ENCODE results near the gene TPBGL. TPM values are rescaled to one million over a fixed set of nuclear protein-coding genes. Genes with fewer than 3 reads are reported as not detected.

The TPBGL gene
- polyA plus RNA-seq, 1 of the 3 experiments (the other 2 are of a cell fraction) = 0.03 TPM

- H3K9ac ChIP-seq = no peak overlapping the region
- H3K79me2 ChIP-seq (ENCODE audit: insufficient read depth) = no peaks in the 10 kb centered on the region
- no peak overlapping the region for H3K4me3 ChIP-seq (ENCODE audit: low read depth in 2 of 2, low read length in 1 of 2)
- no peaks in the 10 kb centered on the region for H4K20me1 ChIP-seq (ENCODE audit: insufficient read depth)
- no peaks in the 10 kb centered on the region; the same call in 1 of the 2 replicates for H3K27me3 ChIP-seq (ENCODE audit: insufficient read depth)
- no peaks in the 10 kb centered on the region for H3K9me3 ChIP-seq
- POLR2A ChIA-PET = no interaction called here
- TF ChIP-seq GATA2 (CRISPR knock-in tag; IDR thresholded peaks at IDR 0.05) = no peak
- no peak for TF ChIP-seq USF2 (IDR thresholded peaks at IDR 0.05; ENCODE audit: borderline replicate concordance, low read depth, low read length)
- no peak for TF ChIP-seq MEF2A (IDR thresholded peaks at IDR 0.05; ENCODE audit: borderline replicate concordance, low read depth)
- no peak for TF ChIP-seq MXI1 (IDR thresholded peaks at IDR 0.05; ENCODE audit: low read depth, low read length)
- no peak for TF ChIP-seq NRF1 (IDR thresholded peaks at IDR 0.05; ENCODE audit: low read depth, low read length)
- no peak for TF ChIP-seq FOSL2 (IDR thresholded peaks at IDR 0.05; ENCODE audit: borderline replicate concordance, low read depth)
- TF ChIP-seq, protein P1, sequence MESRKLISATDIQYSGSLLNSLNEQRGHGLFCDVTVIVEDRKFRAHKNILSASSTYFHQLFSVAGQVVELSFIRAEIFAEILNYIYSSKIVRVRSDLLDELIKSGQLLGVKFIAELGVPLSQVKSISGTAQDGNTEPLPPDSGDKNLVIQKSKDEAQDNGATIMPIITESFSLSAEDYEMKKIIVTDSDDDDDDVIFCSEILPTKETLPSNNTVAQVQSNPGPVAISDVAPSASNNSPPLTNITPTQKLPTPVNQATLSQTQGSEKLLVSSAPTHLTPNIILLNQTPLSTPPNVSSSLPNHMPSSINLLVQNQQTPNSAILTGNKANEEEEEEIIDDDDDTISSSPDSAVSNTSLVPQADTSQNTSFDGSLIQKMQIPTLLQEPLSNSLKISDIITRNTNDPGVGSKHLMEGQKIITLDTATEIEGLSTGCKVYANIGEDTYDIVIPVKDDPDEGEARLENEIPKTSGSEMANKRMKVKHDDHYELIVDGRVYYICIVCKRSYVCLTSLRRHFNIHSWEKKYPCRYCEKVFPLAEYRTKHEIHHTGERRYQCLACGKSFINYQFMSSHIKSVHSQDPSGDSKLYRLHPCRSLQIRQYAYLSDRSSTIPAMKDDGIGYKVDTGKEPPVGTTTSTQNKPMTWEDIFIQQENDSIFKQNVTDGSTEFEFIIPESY (IDR thresholded peaks at IDR 0.05; ENCODE audit: borderline replicate concordance, low read depth) = no peak
- no peaks in the 10 kb centered on the region for H3K36me3 ChIP-seq (replicated peaks in 1 of 2; ENCODE audit: control insufficient read depth in 1 of 2, insufficient read depth in 2 of 2, low read length in 1 of 2)
- CTCF ChIA-PET = interaction anchor here (1.3 to 16.0 kb wide), 9 partner anchors 11 to 280 kb away, joined by 4 to 630 read pairs (median 13); partner anchors contain the start of genes SLCO2B1 and TPBGL
- H2AFZ ChIP-seq (ENCODE audit: low read depth) = no peak overlapping the region
- H3K27ac ChIP-seq (ENCODE audit: low read depth in 2 of 2, low read length in 1 of 2) = no peak overlapping the region
- no peak for DNase-seq
- H3K4me1 ChIP-seq (ENCODE audit: control insufficient read depth in 1 of 2, insufficient read depth in 2 of 2, low read depth in 1 of 2, low read length in 1 of 2) = peaks cover 0 to 4% of the 10 kb centered on the region in 2 experiments; a peak in 1 of 4 replicates
- H3F3A ChIP-seq (replicated peaks; ENCODE audit: insufficient read depth) = no peaks in the 10 kb centered on the region
- WGBS (ENCODE audit: low lambda C conversion rate) = 76% methylated on average over 2 of the region's 2 CpGs
- no peak overlapping the region for H3K4me2 ChIP-seq
- no peaks in the 10 kb centered on the region for H3K9me2 ChIP-seq
Measured at GRCh38 chr11:75203641-75204011, 36.9 kb upstream of the TPBGL start.

DNA sequence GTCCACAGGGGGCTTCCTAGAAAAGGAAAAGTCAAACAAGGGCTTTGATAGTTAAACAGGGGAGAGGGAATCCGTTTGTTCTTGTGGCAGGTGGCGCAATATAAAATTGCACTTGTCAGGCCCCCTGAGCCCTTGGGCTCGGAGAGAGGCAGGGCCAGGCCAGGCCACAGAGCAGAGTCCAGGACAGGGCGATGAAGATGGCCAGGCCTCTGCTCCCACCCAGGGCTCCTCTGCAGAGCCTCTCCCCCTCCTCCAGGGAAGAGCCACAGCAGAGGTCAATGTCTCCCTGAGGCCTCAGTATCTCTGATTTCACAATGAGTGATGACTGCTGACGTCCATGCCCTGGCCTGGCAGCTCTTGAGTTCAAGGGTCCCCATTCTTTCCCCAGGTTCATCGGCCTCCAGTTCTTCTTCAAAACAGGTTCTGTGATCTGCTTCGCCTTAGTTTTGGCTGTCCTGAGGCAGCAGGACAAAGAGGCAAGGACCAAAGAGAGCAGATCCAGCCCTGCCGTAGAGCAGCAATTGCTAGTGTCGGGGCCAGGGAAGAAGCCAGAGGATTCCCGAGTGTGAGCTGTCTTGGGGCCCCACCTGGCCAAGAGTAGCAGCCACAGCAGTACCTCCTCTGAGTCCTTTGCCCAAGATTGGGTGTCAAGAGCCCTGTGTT lies 36.4 kb upstream of the TPBGL start:
- 69% methylated on average over 8 of the region's 10 CpGs for WGBS (ENCODE audit: low lambda C conversion rate)
- H3K9ac ChIP-seq = no peak overlapping the region
- H2AFZ ChIP-seq (ENCODE audit: low read depth) = no peak overlapping the region
- POLR2A ChIA-PET = interaction anchor here (1.1 kb wide), 2 partner anchors 58 to 61 kb away, joined by 5 to 9 read pairs; no protein-coding TSS in a partner anchor
- H3K9me2 ChIP-seq = no peaks in the 10 kb centered on the region
- H3K36me3 ChIP-seq (replicated peaks in 1 of 2; ENCODE audit: control insufficient read depth in 1 of 2, insufficient read depth in 2 of 2, low read length in 1 of 2) = no peaks in the 10 kb centered on the region
- H3F3A ChIP-seq (replicated peaks; ENCODE audit: insufficient read depth) = no peaks in the 10 kb centered on the region
- H3K4me1 ChIP-seq (ENCODE audit: control insufficient read depth in 1 of 2, insufficient read depth in 2 of 2, low read depth in 1 of 2, low read length in 1 of 2) = peaks cover 0 to 9% of the 10 kb centered on the region in 2 experiments; a peak in 1 of 4 replicates
- no peaks in the 10 kb centered on the region; the same call in 1 of the 2 replicates for H3K27me3 ChIP-seq (ENCODE audit: insufficient read depth)
- CTCF ChIA-PET = interaction anchor here (0.5 to 16.0 kb wide), 52 partner anchors 9 to 421 kb away, joined by 3 to 630 read pairs (median 5); partner anchors contain the start of genes SLCO2B1 and TPBGL
- no peaks in the 10 kb centered on the region for H4K20me1 ChIP-seq (ENCODE audit: insufficient read depth)
- no peak overlapping the region for H3K4me3 ChIP-seq (ENCODE audit: low read depth in 2 of 2, low read length in 1 of 2)
- no peak overlapping the region for H3K27ac ChIP-seq (ENCODE audit: low read depth in 2 of 2, low read length in 1 of 2)
- H3K9me3 ChIP-seq = no peaks in the 10 kb centered on the region
- no peak for DNase-seq
- no peak overlapping the region for H3K4me2 ChIP-seq
- H3K79me2 ChIP-seq (ENCODE audit: insufficient read depth) = no peaks in the 10 kb centered on the region
- TF ChIP-seq ELF1 (IDR thresholded peaks at IDR 0.05) (no peak), POLR2AphosphoS5 (IDR thresholded peaks at IDR 0.05; ENCODE audit: low read depth, low read length) (no peak), RAD21 (IDR thresholded peaks at IDR 0.05; ENCODE audit: low read length) (no peak), JUND (IDR thresholded peaks at IDR 0.05) (no peak), TAF1 (IDR thresholded peaks at IDR 0.05; ENCODE audit: borderline replicate concordance, low read depth, low read length) (no peak), IRF3 (IDR thresholded peaks at IDR 0.05; ENCODE audit: low read depth, low read length) (no peak), USF1 (IDR thresholded peaks at IDR 0.05; ENCODE audit: borderline replicate concordance, low read depth) (no peak), GATA2 (CRISPR knock-in tag; IDR thresholded peaks at IDR 0.05) (no peak)
- TF ChIP-seq, protein P2, sequence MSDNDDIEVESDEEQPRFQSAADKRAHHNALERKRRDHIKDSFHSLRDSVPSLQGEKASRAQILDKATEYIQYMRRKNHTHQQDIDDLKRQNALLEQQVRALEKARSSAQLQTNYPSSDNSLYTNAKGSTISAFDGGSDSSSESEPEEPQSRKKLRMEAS (IDR thresholded peaks at IDR 0.05; ENCODE audit: low read depth) = no peak
- TF ChIP-seq, protein P1 (IDR thresholded peaks at IDR 0.05; ENCODE audit: borderline replicate concordance, low read depth) = no peak
- TF ChIP-seq, protein P3, sequence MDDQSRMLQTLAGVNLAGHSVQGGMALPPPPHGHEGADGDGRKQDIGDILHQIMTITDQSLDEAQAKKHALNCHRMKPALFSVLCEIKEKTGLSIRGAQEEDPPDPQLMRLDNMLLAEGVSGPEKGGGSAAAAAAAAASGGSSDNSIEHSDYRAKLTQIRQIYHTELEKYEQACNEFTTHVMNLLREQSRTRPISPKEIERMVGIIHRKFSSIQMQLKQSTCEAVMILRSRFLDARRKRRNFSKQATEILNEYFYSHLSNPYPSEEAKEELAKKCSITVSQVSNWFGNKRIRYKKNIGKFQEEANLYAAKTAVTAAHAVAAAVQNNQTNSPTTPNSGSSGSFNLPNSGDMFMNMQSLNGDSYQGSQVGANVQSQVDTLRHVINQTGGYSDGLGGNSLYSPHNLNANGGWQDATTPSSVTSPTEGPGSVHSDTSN (IDR thresholded peaks at IDR 0.05) = no peak
